GM21367 (cell line): ENCODE data around the gene MAGED2.
"Not testable (repeated sequence)": the region's sequence is repeated elsewhere in the genome, so short reads cannot be mapped to it uniquely, and the experiment has no call there.

Experiments used
- ATAC-seq: cut with Tn5 transposase; IDR thresholded peaks from one replicate; pipeline ENCODE4 v1.9.1; 2021; ENCODE audit not compliant: unreplicated experiment

The MAGED2 gene

GRCh38 chrX:54818221-54818620, 10.7 kb downstream of the MAGED2 start:
- no peak for ATAC-seq

- no peak for ATAC-seq
Measured at GRCh38 chrX:54819201-54819600, 11.7 kb downstream of the MAGED2 start.

- no peak for ATAC-seq
Measured at GRCh38 chrX:54820737-54821136, 13.2 kb downstream of the MAGED2 start.

GRCh38 chrX:54821310-54821709, 13.8 kb downstream of the MAGED2 start:
- ATAC-seq, result no peak

- ATAC-seq, result no peak
Measured at GRCh38 chrX:54824195-54824594, 16.6 kb downstream of the MAGED2 start.

GRCh38 chrX:54824722-54825121, 17.2 kb downstream of the MAGED2 start:
- no peak for ATAC-seq

GRCh38 chrX:54825716-54826438, 18.3 kb downstream of the MAGED2 start:
- no peak for ATAC-seq

- ATAC-seq, result no peak
Measured at GRCh38 chrX:54826598-54826997, 19.1 kb downstream of the MAGED2 start.

- ATAC-seq, result no peak
Measured at GRCh38 chrX:54838583-54838982, 31.0 kb downstream of the MAGED2 start.

GRCh38 chrX:54841184-54841874, 33.8 kb downstream of the MAGED2 start:
- not testable (repeated sequence) for ATAC-seq

GRCh38 chrX:54842607-54843006, 35.1 kb downstream of the MAGED2 start:
- ATAC-seq, result no peak

GRCh38 chrX:54843050-54843449, 35.5 kb downstream of the MAGED2 start:
- no peak for ATAC-seq

GRCh38 chrX:54847700-54848099, 40.2 kb downstream of the MAGED2 start:
- ATAC-seq, result not testable (repeated sequence)

GRCh38 chrX:54865208-54865607, 57.7 kb downstream of the MAGED2 start:
- no peak for ATAC-seq
